H1 (cell line): Measurements from ENCODE around the gene ICAM2. TPM values are rescaled to one million over a fixed set of nuclear protein-coding genes. Genes with fewer than 3 reads are reported as not detected.

Experiments
- CTCF ChIA-PET: fragments of 300-600 bp; sonication (Branson Sonifier 250); formaldehyde crosslinking; loops from one replicate; lab custom pipeline; 2021; ENCODE audit not compliant: partially characterized antibody; lab: Charles Lee
- POLR2A ChIA-PET: fragments of 300-600 bp; sonication (Branson Sonifier 250); formaldehyde crosslinking; loops from one replicate; lab custom pipeline; 2021; ENCODE audit warnings: inconsistent platforms; ENCODE audit not compliant: partially characterized antibody; lab: Charles Lee
- DNase-seq, 2 experiments: peaks; one replicate each; pipeline versions ENCODE4 v3.0.0 to v3.0.0-alpha.2; 2010 to 2022; ENCODE audit warnings: low spot score in 2 of 2, low read depth in 1 of 2, mixed read lengths in 1 of 2
- FAIRE-seq: peaks from 2 replicates; lab custom pipeline; 2011; peaks lifted over from hg19 to GRCh38; lab: Jason Lieb, UNC
- H2AFZ ChIP-seq: 2 replicates; pipeline ENCODE4 v1.8.1; 2012; ENCODE audit warnings: low read length, inconsistent platforms
- H2AK5ac ChIP-seq: 2 replicates; pipeline ENCODE4 v1.6.1; 2013; ENCODE audit warnings: low read depth, low read length
- H2BK120ac ChIP-seq: replicated peaks from 2 replicates; pipeline ENCODE3; 2013; ENCODE audit warnings: low read depth, low read length, inconsistent platforms
- H2BK12ac ChIP-seq: 2 replicates; pipeline ENCODE4 v1.6.1; 2013; ENCODE audit warnings: low read depth, low read length
- H2BK15ac ChIP-seq: 2 replicates; pipeline ENCODE4 v1.6.1; 2013; ENCODE audit warnings: low read length
- H2BK20ac ChIP-seq: 2 replicates; pipeline ENCODE4 v1.6.1; 2013; ENCODE audit warnings: low read length
- H2BK5ac ChIP-seq: 2 replicates; pipeline ENCODE4 v1.6.1; 2013; ENCODE audit warnings: low read depth, low read length
- H3K14ac ChIP-seq: 2 replicates; pipeline ENCODE4 v1.6.1; 2013; ENCODE audit warnings: inconsistent platforms; ENCODE audit not compliant: insufficient read length
- H3K18ac ChIP-seq: 2 replicates; pipeline ENCODE4 v1.6.1; 2013; ENCODE audit warnings: low read length; ENCODE audit errors: extremely low read depth
- H3K23ac ChIP-seq: 2 replicates; pipeline ENCODE4 v1.6.1; 2013; ENCODE audit warnings: inconsistent platforms; ENCODE audit not compliant: insufficient read length
- H3K23me2 ChIP-seq: 2 replicates; pipeline ENCODE4 v1.6.1; 2013; ENCODE audit warnings: low read depth, low read length
- H3K27ac ChIP-seq: 2 replicates; pipeline ENCODE4 v1.6.1; 2011; ENCODE audit warnings: low read depth, low read length, inconsistent platforms
- H3K27me3 ChIP-seq, 4 experiments: replicated peaks in 1 of 4; 1 replicate in 1 of 4; 2 replicates in 3 of 4; pipeline versions ENCODE4 v1.6.1 to v1.8.1; 2011 to 2013; ENCODE audit warnings: low read length in 3 of 4, mild to moderate bottlenecking in 3 of 4, inconsistent platforms in 2 of 4, mixed read lengths in 2 of 4, moderate library complexity in 1 of 4; ENCODE audit not compliant: control insufficient read depth in 3 of 4, insufficient read depth in 3 of 4; ENCODE audit errors: extremely low read depth in 1 of 4
- H3K36me3 ChIP-seq, 4 experiments: 2 replicates each; pipeline versions ENCODE4 v1.6.1 to v1.8.1; 2011 to 2013; ENCODE audit warnings: mild to moderate bottlenecking in 4 of 4, low read length in 3 of 4, moderate library complexity in 2 of 4, control low read depth in 1 of 4, inconsistent platforms in 1 of 4; ENCODE audit not compliant: insufficient read depth in 4 of 4, control insufficient read depth in 2 of 4
- H3K4ac ChIP-seq: replicated peaks from 2 replicates; pipeline ENCODE3; 2013; ENCODE audit warnings: low read length, low read depth, mixed read lengths, inconsistent platforms; ENCODE audit not compliant: insufficient read length
- H3K4me1 ChIP-seq, 4 experiments: replicated peaks in 1 of 4; 1 replicate in 1 of 4; 2 replicates in 3 of 4; pipeline versions ENCODE4 v1.6.1 to v1.8.1; 2011 to 2013; ENCODE audit warnings: low read length in 3 of 4, inconsistent platforms in 2 of 4, mixed read lengths in 1 of 4; ENCODE audit not compliant: insufficient read depth in 4 of 4, control insufficient read depth in 3 of 4
- H3K4me2 ChIP-seq, 2 experiments: 2 replicates each; pipeline versions ENCODE4 v1.6.1 to v1.8.1; 2011 to 2013; ENCODE audit warnings: low read depth in 2 of 2, low read length in 2 of 2, control low read depth in 1 of 2, inconsistent platforms in 1 of 2, mild to moderate bottlenecking in 1 of 2; ENCODE audit not compliant: insufficient read depth in 1 of 2
- H3K4me3 ChIP-seq, 4 experiments: fragments of 200-600, 300-600 bp in 1 of 4; sonication (generic), shearing (Covaris generic), sonication (Bioruptor Twin) in 1 of 4; 2 replicates each; pipeline versions ENCODE4 v1.5.1 to v1.8.1; 2011 to 2016; ENCODE audit warnings: low read length in 4 of 4, low read depth in 3 of 4, control low read depth in 2 of 4, inconsistent platforms in 2 of 4, mild to moderate bottlenecking in 2 of 4, mixed read lengths in 1 of 4, moderate library complexity in 1 of 4; ENCODE audit not compliant: insufficient read depth in 2 of 4; ENCODE audit errors: extremely low read depth in 1 of 4
- H3K56ac ChIP-seq: replicated peaks from 2 replicates; pipeline ENCODE3; 2013; ENCODE audit warnings: low read depth, mild to moderate bottlenecking, mixed read lengths, low read length, inconsistent platforms; ENCODE audit not compliant: insufficient read length
- H3K79me1 ChIP-seq: 2 replicates; pipeline ENCODE4 v1.6.1; 2013; ENCODE audit warnings: low read depth, low read length, control low read depth
- H3K79me2 ChIP-seq, 2 experiments: 2 replicates each; pipeline versions ENCODE4 v1.6.1 to v1.8.1; 2012 to 2013; ENCODE audit warnings: low read length in 2 of 2, mild to moderate bottlenecking in 2 of 2, inconsistent platforms in 1 of 2; ENCODE audit not compliant: insufficient read depth in 2 of 2, control insufficient read depth in 1 of 2
- H3K9ac ChIP-seq, 4 experiments: replicated peaks in 1 of 4; 1 replicate in 1 of 4; 2 replicates in 3 of 4; pipeline versions ENCODE4 v1.6.1 to v1.8.1; 2011 to 2013; ENCODE audit warnings: low read depth in 3 of 4, low read length in 3 of 4, control low read depth in 2 of 4, mild to moderate bottlenecking in 2 of 4, moderate library complexity in 2 of 4, inconsistent platforms in 1 of 4; ENCODE audit errors: extremely low read depth in 1 of 4
- H3K9me3 ChIP-seq, 2 experiments: 2 replicates each; pipeline versions ENCODE4 v1.6.1 to v1.8.1; 2012 to 2013; ENCODE audit warnings: mild to moderate bottlenecking in 2 of 2, moderate library complexity in 2 of 2, control low read depth in 1 of 2, inconsistent platforms in 1 of 2, low read depth in 1 of 2, low read length in 1 of 2, mixed read lengths in 1 of 2; ENCODE audit not compliant: insufficient read depth in 2 of 2
- H4K20me1 ChIP-seq, 2 experiments: replicated peaks in 1 of 2; 2 replicates each; pipeline versions ENCODE3 to v1.8.1; 2011 to 2013; ENCODE audit warnings: inconsistent platforms in 2 of 2, low read length in 2 of 2, mild to moderate bottlenecking in 1 of 2; ENCODE audit not compliant: insufficient read depth in 2 of 2, control insufficient read depth in 1 of 2
- H4K5ac ChIP-seq: 2 replicates; pipeline ENCODE4 v1.6.1; 2013; ENCODE audit warnings: low read length, low read depth, mixed read lengths, inconsistent platforms; ENCODE audit not compliant: insufficient read length
- H4K8ac ChIP-seq: 2 replicates; pipeline ENCODE4 v1.8.0; 2013; ENCODE audit warnings: mild to moderate bottlenecking, moderate library complexity, low read length, inconsistent platforms; ENCODE audit not compliant: insufficient read depth; ENCODE audit errors: extremely low read depth
- H4K91ac ChIP-seq: replicated peaks from 2 replicates; pipeline ENCODE3; 2013; ENCODE audit warnings: low read length, mixed read lengths, inconsistent platforms; ENCODE audit not compliant: insufficient read length
- ASH2L ChIP-seq: fragments of 200-600, 300-600 bp; sonication (generic); IDR thresholded peaks from one replicate; pipeline ENCODE4 v1.7.1; 2017; ENCODE audit warnings: low read length
- BRCA1 ChIP-seq: IDR thresholded peaks from 2 replicates; pipeline ENCODE4 v1.6.1; 2012; ENCODE audit warnings: low read depth, low read length, improper control_type of control experiment
- CREB1 ChIP-seq: IDR thresholded peaks from 2 replicates; pipeline ENCODE4 v1.6.1; 2012; ENCODE audit warnings: inconsistent platforms
- RFX5 ChIP-seq: IDR thresholded peaks from 2 replicates; pipeline ENCODE4 v1.6.1; 2011; ENCODE audit warnings: low read depth, low read length, improper control_type of control experiment, borderline replicate concordance
- SIN3A ChIP-seq, 2 experiments: IDR thresholded peaks in 1 of 2; conservative IDR thresholded peaks in 1 of 2; 2 replicates each; pipeline ENCODE4 v1.6.1; 2011 to 2012; ENCODE audit warnings: low read length in 2 of 2, improper control_type of control experiment in 1 of 2, low read depth in 1 of 2, mild to moderate bottlenecking in 1 of 2
- SIRT6 ChIP-seq: IDR thresholded peaks from one replicate; pipeline ENCODE4 v1.7.1; 2012; ENCODE audit warnings: low read length, inconsistent platforms
- TAF1 ChIP-seq: IDR thresholded peaks from 2 replicates; pipeline ENCODE4 v1.6.1; 2011; ENCODE audit warnings: mild to moderate bottlenecking, low read depth, low read length
- TEAD4 ChIP-seq: IDR thresholded peaks from 2 replicates; pipeline ENCODE4 v1.6.1; 2012; ENCODE audit warnings: low read depth, low read length, inconsistent platforms, mixed read lengths
- WGBS, 2 experiments: shearing (Covaris generic) in 1 of 2; methylation state at CpG; one replicate each; pipeline versions ENCODE4 v1.1.6 to v1.1.7; 2013 to 2015; ENCODE audit warnings: low lambda C conversion rate in 2 of 2, mixed read lengths in 2 of 2, inconsistent platforms in 1 of 2, low coverage in 1 of 2, missing lambda C conversion rate in 1 of 2; ENCODE audit not compliant: insufficient replicate concordance in 2 of 2, insufficient coverage in 1 of 2, insufficient read length in 1 of 2; ENCODE audit errors: extremely low coverage in 1 of 2, missing lambda C conversion rate in 1 of 2; 5-methylcytosine and 5-hydroxymethylcytosine counted together
- polyA plus RNA-seq, 7 experiments: library from polyadenylated mRNA; depleted of rRNA in 3 of 7; stranded (reverse) in 5 of 7; unstranded in 2 of 7; fragments of >200 nt in 5 of 7; fragments of 200-250 nt in 2 of 7; gene quantifications; 1 replicate in 5 of 7; 2 replicates in 1 of 7; 4 replicates in 1 of 7; pipeline versions ENCODE4 v1.2.1 to v1.2.3, GENCODE V29; 2011 to 2013; ENCODE audit warnings: missing spikeins in 2 of 7, mixed read lengths in 2 of 7
- total RNA-seq: library from RNA; stranded (reverse); fragmentation: NEBNext Ultra II Directional; extraction: Animal tissue kit (Norgen Biotek cat#: 25700); gene quantifications from 2 replicates; pipeline ENCODE4 v1.2.1, GENCODE V29; 2021
- TF ChIP-seq, protein P1 (sequence below), 3 experiments: IDR thresholded peaks; 1 replicate in 2 of 3; 2 replicates in 1 of 3; pipeline versions ENCODE4 v1.5.1 to v1.6.1; 2011; ENCODE audit warnings: low read length in 3 of 3, mild to moderate bottlenecking in 3 of 3, inconsistent platforms in 2 of 3, low read depth in 1 of 3, moderate library complexity in 1 of 3; ENCODE audit not compliant: insufficient read depth in 1 of 3; ENCODE audit errors: control extremely low read depth in 1 of 3

ICAM2 gene
- total and polyA plus RNA-seq, 2 of the 8 experiments (the other 6 are each of a cell fraction or from before 2014, with no cell fraction given): 0.45 to 0.63 TPM

DNA sequence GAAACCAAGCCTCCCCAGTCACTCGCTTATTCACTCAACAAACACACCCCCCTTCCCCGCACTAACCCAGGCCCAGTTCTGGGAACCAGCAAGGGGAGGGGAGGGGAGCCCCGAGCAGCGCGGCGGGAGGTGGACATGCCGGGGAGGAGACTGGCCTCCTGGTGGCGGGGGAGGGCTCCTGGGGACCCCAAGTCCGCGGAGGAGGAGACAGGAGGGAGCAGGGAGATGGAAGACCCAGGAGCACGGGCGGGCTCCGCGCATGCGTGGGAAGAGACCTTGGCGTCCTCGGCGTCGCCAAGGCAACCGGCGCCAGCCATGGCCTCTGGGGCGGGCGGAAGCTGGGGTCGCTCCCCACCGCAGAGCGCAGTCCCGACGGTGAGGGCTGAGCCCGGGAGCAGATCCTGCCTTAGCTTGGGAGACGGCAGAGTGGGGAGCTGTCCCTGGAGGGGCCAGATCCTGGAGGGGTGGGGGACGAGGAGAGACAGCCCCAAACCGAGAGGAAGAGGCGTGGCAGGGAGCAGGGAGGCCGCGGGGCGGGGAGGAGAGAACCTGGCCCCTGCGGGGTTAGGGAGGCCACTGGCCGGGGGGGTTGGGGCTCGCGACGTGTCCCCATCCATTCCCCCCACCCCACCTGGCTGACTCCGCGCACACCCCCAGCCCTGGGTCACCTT, 22.2 kb downstream of the ICAM2 start, which contains the start of gene PRR29:
TSS of gene PRR29 (plus strand) at position 302 of the 671 bp plus-strand sequence. CDS start at position 316, 14 bp downstream.
- Histone ChIP-seq H4K91ac (no peak within 1 kb of the TSS), H3K14ac (no peak within 1 kb of the TSS), H3K18ac (peak within 1 kb of the TSS; percentile 60), H3K23ac (no peak within 1 kb of the TSS), H3K4me1 (peaks cover 3 to 14% (median 6%) of the 10 kb centered on the region in 4 experiments), H3K36me3 (no peaks in the 10 kb centered on the region), H3K79me2 (no peaks in the 10 kb centered on the region), H2AK5ac (no peak within 1 kb of the TSS), H4K20me1 (peaks cover 0 to 5% of the 10 kb centered on the region in 2 experiments), H4K8ac (no peak within 1 kb of the TSS), H3K9ac (no peak within 1 kb of the TSS), H2BK20ac (no peak within 1 kb of the TSS), H2BK15ac (peak within 1 kb of the TSS; percentile 89; the same call in 1 of the 2 replicates), H2BK120ac (no peak within 1 kb of the TSS), H3K79me1 (no peaks in the 10 kb centered on the region), H3K9me3 (no peaks in the 10 kb centered on the region), H3K27ac (no peak within 1 kb of the TSS), H3K23me2 (peaks cover 12% of the 10 kb centered on the region; the same call in 1 of the 2 replicates), H3K4me3 (peak within 1 kb of the TSS; percentile 62 to 87 (median 76)), H2AFZ (peak within 1 kb of the TSS; percentile 99), H4K5ac (no peak within 1 kb of the TSS), H3K4ac (no peak within 1 kb of the TSS), H3K27me3 (peaks cover 0 to 28% (median 16%) of the 10 kb centered on the region in 4 experiments; a peak in 5 of 7 replicates), H3K56ac (no peak within 1 kb of the TSS), H2BK12ac (no peak within 1 kb of the TSS), H3K4me2 (peak within 1 kb of the TSS; percentile 87 to 95), H2BK5ac (no peak within 1 kb of the TSS; the same call in 1 of the 2 replicates)
- FAIRE-seq: no peak
- 3% methylated on average over 20 of the region's 43 CpGs; no CpG with 5 or more reads in 1 of the 2 experiments for WGBS, 2 experiments
- POLR2A ChIA-PET: interaction anchor here (1.0 to 1.2 kb wide), 4 partner anchors 9 to 148 kb away, joined by 3 to 5 read pairs (median 3); partner anchors contain the start of gene ERN1
- peak in 1 of 2 experiments; percentile 95 for DNase-seq
- CTCF ChIA-PET: interaction anchor here (1.0 to 4.9 kb wide), 10 partner anchors 8 to 86 kb away, joined by 3 to 25 read pairs (median 7); partner anchors contain the start of genes CSHL1 and GH1
- TF ChIP-seq CREB1 (0 out of 2 replicates have a peak, but pooled peaks have one; percentile 4), TAF1 (no peak), RFX5 (no peak), ASH2L (peak; percentile 46), SIRT6 (no peak), BRCA1 (no peak), TEAD4 (no peak), SIN3A (conservative IDR thresholded peaks at IDR 0.05 in 1 of 2, IDR thresholded peaks at IDR 0.05 in 1 of 2; ENCODE audit: low read depth in 1 of 2, low read length in 2 of 2) (peak; percentile 81 to 93; a peak in 3 of 4 replicates)
- TF ChIP-seq, protein P1, sequence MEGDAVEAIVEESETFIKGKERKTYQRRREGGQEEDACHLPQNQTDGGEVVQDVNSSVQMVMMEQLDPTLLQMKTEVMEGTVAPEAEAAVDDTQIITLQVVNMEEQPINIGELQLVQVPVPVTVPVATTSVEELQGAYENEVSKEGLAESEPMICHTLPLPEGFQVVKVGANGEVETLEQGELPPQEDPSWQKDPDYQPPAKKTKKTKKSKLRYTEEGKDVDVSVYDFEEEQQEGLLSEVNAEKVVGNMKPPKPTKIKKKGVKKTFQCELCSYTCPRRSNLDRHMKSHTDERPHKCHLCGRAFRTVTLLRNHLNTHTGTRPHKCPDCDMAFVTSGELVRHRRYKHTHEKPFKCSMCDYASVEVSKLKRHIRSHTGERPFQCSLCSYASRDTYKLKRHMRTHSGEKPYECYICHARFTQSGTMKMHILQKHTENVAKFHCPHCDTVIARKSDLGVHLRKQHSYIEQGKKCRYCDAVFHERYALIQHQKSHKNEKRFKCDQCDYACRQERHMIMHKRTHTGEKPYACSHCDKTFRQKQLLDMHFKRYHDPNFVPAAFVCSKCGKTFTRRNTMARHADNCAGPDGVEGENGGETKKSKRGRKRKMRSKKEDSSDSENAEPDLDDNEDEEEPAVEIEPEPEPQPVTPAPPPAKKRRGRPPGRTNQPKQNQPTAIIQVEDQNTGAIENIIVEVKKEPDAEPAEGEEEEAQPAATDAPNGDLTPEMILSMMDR (IDR thresholded peaks at IDR 0.05; ENCODE audit: control extremely low read depth in 1 of 3, insufficient read depth in 1 of 3, low read depth in 1 of 3, low read length in 3 of 3): no peak
